OCI-LY3 (cell line): ENCODE results near the gene CDC14A.

Experiments used
- EZH2phosphoT487 ChIP-seq: fragments of 200-600 bp; shearing (Covaris generic); IDR thresholded peaks from 2 replicates; pipeline ENCODE4 v1.6.1; 2018; ENCODE audit warnings: antibody characterized with exemption, mixed run types, low read depth
- TF ChIP-seq, protein P1 (sequence below): fragments of 200-600, 300-600 bp; sonication (generic); IDR thresholded peaks from 2 replicates; pipeline ENCODE4 v1.5.1; 2014; ENCODE audit warnings: antibody characterized with exemption, low read length, low read depth

DNA sequence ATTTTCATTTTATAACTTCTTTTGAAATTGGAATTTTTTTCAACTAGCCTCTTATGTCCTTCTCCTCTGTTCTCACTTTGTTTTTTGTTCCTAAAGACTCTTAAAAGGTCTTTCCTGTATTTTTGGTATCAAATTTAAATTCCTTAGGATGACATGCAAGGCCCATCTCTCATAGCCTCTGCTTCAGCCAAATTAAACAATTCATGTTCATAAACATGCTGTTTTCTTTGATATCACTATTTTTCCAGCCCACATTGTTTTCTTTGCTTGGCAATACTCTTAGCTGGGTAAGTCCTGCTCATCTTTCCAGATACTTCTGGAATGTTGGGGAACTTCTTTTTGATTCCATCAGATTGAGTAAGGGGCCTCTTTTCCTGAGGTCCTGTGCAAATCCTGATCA lies 129.9 kb downstream of the CDC14A start:
- TF ChIP-seq, protein P1, sequence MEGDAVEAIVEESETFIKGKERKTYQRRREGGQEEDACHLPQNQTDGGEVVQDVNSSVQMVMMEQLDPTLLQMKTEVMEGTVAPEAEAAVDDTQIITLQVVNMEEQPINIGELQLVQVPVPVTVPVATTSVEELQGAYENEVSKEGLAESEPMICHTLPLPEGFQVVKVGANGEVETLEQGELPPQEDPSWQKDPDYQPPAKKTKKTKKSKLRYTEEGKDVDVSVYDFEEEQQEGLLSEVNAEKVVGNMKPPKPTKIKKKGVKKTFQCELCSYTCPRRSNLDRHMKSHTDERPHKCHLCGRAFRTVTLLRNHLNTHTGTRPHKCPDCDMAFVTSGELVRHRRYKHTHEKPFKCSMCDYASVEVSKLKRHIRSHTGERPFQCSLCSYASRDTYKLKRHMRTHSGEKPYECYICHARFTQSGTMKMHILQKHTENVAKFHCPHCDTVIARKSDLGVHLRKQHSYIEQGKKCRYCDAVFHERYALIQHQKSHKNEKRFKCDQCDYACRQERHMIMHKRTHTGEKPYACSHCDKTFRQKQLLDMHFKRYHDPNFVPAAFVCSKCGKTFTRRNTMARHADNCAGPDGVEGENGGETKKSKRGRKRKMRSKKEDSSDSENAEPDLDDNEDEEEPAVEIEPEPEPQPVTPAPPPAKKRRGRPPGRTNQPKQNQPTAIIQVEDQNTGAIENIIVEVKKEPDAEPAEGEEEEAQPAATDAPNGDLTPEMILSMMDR: no peak
- no peak for TF ChIP-seq EZH2phosphoT487
